ENCODE data around the gene CDKN1B. TPM values are rescaled to one million over a fixed set of nuclear protein-coding genes. Genes with fewer than 3 reads are reported as not detected.

CDKN1B gene
- total RNA-seq, 1 donor from 2014 or later = 78.9 TPM

- no peaks in the 10 kb centered on the region for H3K27me3 Mint-ChIP-seq (ENCODE audit: unreplicated experiment)
- peaks cover 13% of the 10 kb centered on the region for H3K4me1 Mint-ChIP-seq (ENCODE audit: unreplicated experiment)
- peaks cover 4% of the 10 kb centered on the region for H3K36me3 Mint-ChIP-seq (ENCODE audit: unreplicated experiment)
- H3K9me3 Mint-ChIP-seq (ENCODE audit: unreplicated experiment) = no peaks in the 10 kb centered on the region
- no peak for DNase-seq (ENCODE audit: extremely low spot score, unreplicated experiment)
- no peak overlapping the region for H3K27ac Mint-ChIP-seq (ENCODE audit: unreplicated experiment)
- H3K4me3 Mint-ChIP-seq (ENCODE audit: unreplicated experiment) = no peak overlapping the region
- TF ChIP-seq, protein P1, sequence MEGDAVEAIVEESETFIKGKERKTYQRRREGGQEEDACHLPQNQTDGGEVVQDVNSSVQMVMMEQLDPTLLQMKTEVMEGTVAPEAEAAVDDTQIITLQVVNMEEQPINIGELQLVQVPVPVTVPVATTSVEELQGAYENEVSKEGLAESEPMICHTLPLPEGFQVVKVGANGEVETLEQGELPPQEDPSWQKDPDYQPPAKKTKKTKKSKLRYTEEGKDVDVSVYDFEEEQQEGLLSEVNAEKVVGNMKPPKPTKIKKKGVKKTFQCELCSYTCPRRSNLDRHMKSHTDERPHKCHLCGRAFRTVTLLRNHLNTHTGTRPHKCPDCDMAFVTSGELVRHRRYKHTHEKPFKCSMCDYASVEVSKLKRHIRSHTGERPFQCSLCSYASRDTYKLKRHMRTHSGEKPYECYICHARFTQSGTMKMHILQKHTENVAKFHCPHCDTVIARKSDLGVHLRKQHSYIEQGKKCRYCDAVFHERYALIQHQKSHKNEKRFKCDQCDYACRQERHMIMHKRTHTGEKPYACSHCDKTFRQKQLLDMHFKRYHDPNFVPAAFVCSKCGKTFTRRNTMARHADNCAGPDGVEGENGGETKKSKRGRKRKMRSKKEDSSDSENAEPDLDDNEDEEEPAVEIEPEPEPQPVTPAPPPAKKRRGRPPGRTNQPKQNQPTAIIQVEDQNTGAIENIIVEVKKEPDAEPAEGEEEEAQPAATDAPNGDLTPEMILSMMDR (IDR thresholded peaks at IDR 0.05) = no peak
These were observed 40.0 kb downstream of the CDKN1B start for GRCh38 chr12:12757121-12757520.

- peaks cover 2% of the 10 kb centered on the region for H3K36me3 Mint-ChIP-seq (ENCODE audit: unreplicated experiment)
- H3K9me3 Mint-ChIP-seq (ENCODE audit: unreplicated experiment) = no peaks in the 10 kb centered on the region
- no peaks in the 10 kb centered on the region for H3K27me3 Mint-ChIP-seq (ENCODE audit: unreplicated experiment)
- DNase-seq (ENCODE audit: extremely low spot score, unreplicated experiment) = no peak
- H3K27ac Mint-ChIP-seq (ENCODE audit: unreplicated experiment) = peak overlapping the region; percentile 48
- H3K4me3 Mint-ChIP-seq (ENCODE audit: unreplicated experiment) = no peak overlapping the region
- peaks cover 15% of the 10 kb centered on the region for H3K4me1 Mint-ChIP-seq (ENCODE audit: unreplicated experiment)
- TF ChIP-seq, protein P1 (IDR thresholded peaks at IDR 0.05) = no peak
These were observed 42.2 kb downstream of the CDKN1B start for GRCh38 chr12:12759234-12759915.

- no peak for DNase-seq (ENCODE audit: extremely low spot score, unreplicated experiment)
- H3K4me1 Mint-ChIP-seq (ENCODE audit: unreplicated experiment) = peaks cover 2% of the 10 kb centered on the region
- TF ChIP-seq, protein P1 (IDR thresholded peaks at IDR 0.05) = no peak
- no peaks in the 10 kb centered on the region for H3K27me3 Mint-ChIP-seq (ENCODE audit: unreplicated experiment)
- no peaks in the 10 kb centered on the region for H3K36me3 Mint-ChIP-seq (ENCODE audit: unreplicated experiment)
- no peaks in the 10 kb centered on the region for H3K9me3 Mint-ChIP-seq (ENCODE audit: unreplicated experiment)
- H3K27ac Mint-ChIP-seq (ENCODE audit: unreplicated experiment) = no peak overlapping the region
- H3K4me3 Mint-ChIP-seq (ENCODE audit: unreplicated experiment) = no peak overlapping the region
These were observed 47.7 kb downstream of the CDKN1B start for GRCh38 chr12:12764824-12765223.

DNA sequence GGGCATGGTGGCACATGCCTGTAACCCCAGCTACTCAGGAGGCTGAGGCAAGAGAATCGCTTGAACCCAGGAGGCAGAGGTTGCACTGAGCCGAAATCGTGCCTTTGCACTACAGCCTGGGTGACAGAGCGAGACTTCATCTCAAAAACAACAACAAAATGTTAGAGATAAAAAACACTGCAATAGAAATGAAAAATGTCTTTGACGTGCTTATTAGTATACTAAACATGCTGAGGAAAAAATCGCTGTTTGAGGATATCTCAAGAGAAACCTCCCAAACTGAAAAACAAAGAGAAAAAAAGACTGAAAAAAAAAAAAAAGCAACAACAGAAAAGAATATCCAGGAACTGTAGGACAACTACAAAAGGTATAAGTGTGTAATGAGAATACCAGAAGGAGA is 53.1 kb downstream of the CDKN1B start:
- DNase-seq (ENCODE audit: extremely low spot score, unreplicated experiment) = no peak
- TF ChIP-seq, protein P1 (IDR thresholded peaks at IDR 0.05) = no peak
- Mint-ChIP-seq H3K27me3 (ENCODE audit: unreplicated experiment) (no peaks in the 10 kb centered on the region), H3K9me3 (ENCODE audit: unreplicated experiment) (peaks cover 4% of the 10 kb centered on the region), H3K27ac (ENCODE audit: unreplicated experiment) (no peak overlapping the region), H3K4me1 (ENCODE audit: unreplicated experiment) (peaks cover 5% of the 10 kb centered on the region), H3K4me3 (ENCODE audit: unreplicated experiment) (no peak overlapping the region), H3K36me3 (ENCODE audit: unreplicated experiment) (peaks cover 2% of the 10 kb centered on the region)

Small RNAs within 50 kb of the gene (microRNA-seq; reads per million reads assigned to microRNA genes)
- gene MIR613 (ENCODE audit: unreplicated experiment) = not detected

Other genes starting within 250 kb of the CDKN1B start
- 9.6 and 10.3 TPM in 2 replicates for gene DUSP16, start 154.5 kb upstream of the CDKN1B start, total RNA-seq
- 15.1 and 16.3 TPM in 2 replicates for gene CREBL2, start 105.5 kb upstream of the CDKN1B start, total RNA-seq
- gene GPR19, start 21.2 kb upstream of the CDKN1B start, total RNA-seq = 0.84 TPM in 1 of 2 replicates, not detected in the other
- 10.5 and 11.1 TPM in 2 replicates for gene APOLD1, start 68.3 kb downstream of the CDKN1B start, total RNA-seq
- gene DDX47, start 96.0 kb downstream of the CDKN1B start, total RNA-seq = 47.3 and 48.0 TPM in 2 replicates
- 25.7 and 27.3 TPM in 2 replicates for gene GPRC5A, start 174.2 kb downstream of the CDKN1B start, total RNA-seq
- not detected in 2 replicates for gene GPRC5D, start 234.8 kb downstream of the CDKN1B start, total RNA-seq